Inferior parietal cortex (tissue), 1 donor: ENCODE data around the gene GIGYF1.
A peak's percentile ranks its signal among the peaks of the same experiment; 100 is the strongest.
"Not testable (repeated sequence)": the region's sequence is repeated elsewhere in the genome, so short reads cannot be mapped to it uniquely, and the experiment has no call there.

Source experiments
- DNase-seq: peaks from one replicate; pipeline ENCODE4 v3.0.0-alpha.2; 2016; ENCODE audit errors: extremely low spot score

Gene GIGYF1

GRCh38 chr7:100673302-100673941 lies 20.6 kb downstream of the GIGYF1 start, which contains the start of gene GNB2:
Gene GNB2 (plus strand): TSS chr7:100673740. CDS start chr7:100676266, 2,526 bp downstream.
- peak; percentile 98 for DNase-seq

- no peak for DNase-seq
These were observed 22.4 kb downstream of the GIGYF1 start for GRCh38 chr7:100671353-100672327.

GRCh38 chr7:100670074-100670473 lies 24.0 kb downstream of the GIGYF1 start:
- no peak for DNase-seq

GRCh38 chr7:100669106-100669505 lies 24.9 kb downstream of the GIGYF1 start:
- DNase-seq: not testable (repeated sequence)

DNA sequence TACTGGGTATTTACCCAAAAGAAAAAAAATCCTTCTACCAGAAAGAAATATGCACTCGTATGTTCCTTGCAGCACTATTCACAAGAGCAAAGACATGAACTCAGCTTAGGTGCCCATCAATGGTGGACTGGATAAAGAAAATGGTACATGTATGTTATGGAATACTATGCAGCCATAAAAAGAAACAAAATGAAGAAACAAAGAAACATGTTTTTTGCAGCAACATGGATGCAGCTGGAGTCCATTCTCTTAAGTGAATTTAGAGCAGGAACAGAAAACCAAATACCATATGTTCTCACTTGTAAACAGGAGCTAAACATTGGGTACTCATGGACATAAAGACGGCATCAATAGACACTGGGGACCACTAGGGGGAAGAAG lies 26.0 kb downstream of the GIGYF1 start:
- no peak for DNase-seq

DNA sequence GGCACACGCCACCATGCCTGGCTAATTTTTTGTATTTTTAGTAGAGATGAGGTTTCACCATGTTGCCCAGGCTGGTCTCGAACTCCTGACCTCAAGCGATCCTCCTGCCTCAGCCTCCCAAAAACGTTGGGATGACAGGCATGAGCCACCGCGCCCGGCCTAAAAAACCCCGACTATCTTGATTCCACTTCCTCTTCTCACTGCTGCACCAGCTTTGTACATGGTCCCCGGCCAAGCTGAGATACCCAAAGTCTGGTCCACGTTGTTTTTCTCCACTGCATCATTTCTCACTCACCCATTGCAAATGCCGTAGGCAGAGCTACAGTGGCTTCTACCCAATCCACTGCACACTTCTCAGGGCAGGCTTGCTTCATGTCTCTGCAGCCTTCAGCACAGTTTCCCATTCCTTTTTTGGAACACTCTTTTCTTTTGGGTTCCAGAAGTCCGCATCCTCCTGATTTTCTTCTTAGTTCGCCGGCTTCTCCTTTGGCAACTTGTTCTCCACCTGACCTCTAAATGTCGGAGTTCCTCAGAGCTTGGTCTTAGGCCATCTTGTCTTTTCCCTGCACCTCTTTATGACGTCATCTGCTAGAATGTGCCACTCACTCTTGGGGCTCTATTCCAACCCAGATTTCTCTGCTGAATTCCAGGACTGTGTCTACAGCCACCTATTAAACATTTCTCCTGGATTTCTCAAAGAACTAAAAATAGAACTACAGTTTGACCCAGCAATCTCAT lies 26.6 kb downstream of the GIGYF1 start:
- DNase-seq: no peak

DNA sequence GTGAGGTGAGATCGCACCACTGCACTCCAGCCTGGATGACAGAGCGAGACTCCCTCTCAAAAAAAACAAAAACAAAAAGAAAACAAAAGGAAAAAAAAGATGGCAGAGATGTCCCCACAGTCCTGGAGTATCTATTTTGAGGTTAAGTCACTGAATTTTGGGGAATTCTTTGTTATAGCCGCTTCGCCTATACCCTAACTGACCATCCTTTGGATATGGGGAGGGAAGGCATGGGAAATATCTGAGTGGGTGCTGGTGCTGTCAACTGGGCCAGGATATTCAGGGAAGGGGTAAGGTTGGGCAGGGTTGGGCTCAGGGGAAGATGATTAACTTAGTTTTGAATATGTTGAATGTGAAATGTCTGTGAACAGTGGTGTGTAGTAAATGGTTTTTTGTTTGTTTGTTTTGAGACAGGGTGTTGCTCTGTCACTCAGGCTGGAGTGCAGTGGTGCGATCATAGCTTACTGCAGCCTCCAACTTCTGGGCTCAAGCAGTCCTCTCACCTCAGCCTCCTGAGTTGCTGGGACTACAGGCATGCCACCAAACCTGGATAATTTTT lies 28.8 kb downstream of the GIGYF1 start:
- DNase-seq: no peak

DNA sequence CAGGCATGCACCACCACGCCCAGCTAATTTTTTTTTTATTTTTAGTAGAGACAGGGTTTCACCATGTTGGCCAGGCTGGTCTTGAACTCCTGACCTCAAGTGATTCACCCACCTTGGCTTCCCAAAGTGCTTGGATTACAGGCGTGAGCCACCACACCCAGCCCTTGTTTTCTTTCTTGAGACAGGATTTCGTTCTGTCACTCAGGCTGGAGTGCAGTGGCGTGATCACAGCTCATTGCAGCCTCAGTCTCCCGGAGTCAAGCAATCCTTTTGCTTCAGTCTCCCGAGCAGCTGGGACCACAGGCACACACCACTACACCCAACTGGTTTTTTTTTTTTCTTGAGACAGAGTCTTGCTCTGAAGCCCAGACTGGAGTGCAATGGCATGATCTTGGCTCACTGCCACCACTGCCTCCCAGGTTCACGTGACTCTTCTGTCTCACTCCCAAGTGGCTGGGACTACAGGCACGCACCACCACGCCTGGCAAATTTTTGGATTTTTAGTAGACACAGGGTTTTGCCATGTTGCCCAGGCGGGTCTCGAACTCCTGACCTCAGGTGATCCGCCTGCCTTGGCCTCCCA lies 31.8 kb downstream of the GIGYF1 start:
- DNase-seq: not testable (repeated sequence)

- DNase-seq: peak; percentile 72
These were observed 38.0 kb downstream of the GIGYF1 start, which contains the start of gene ACTL6B for GRCh38 chr7:100655908-100656674. Gene ACTL6B (minus strand): TSS chr7:100656448. CDS start chr7:100656354, 94 bp downstream.

GRCh38 chr7:100654908-100655831 lies 38.9 kb downstream of the GIGYF1 start:
- no peak for DNase-seq

DNA sequence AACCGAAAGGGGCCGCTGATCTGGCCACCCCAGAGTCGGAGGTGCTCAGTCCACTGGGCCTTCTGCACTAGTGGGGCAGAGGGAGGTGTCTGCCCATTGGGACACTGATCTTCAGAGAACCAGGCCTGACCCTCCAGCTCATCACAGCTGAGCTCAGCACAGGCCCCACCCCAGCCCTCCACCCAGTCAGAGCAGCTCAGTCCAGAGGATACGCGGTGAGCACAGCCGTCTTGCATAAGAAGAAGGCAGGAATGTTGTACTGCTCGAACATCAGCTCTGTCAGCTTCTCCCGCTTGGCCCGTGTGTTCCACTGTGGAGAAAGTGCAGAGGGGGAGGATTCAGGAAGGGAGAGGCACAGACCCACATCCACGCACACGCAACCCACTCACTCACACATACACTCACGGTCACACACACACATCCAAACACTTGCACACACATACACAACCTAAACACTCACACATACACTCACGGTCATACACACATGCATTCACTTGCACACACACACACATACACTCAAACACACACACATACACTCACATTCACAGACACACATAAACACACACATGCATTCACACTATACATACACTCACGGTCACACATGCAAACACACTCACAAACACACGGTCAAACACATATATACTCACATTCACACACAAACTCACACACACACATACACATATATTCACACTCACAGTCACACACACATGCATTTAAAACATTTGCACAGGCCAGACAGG lies 44.1 kb downstream of the GIGYF1 start:
- DNase-seq: no peak

DNA sequence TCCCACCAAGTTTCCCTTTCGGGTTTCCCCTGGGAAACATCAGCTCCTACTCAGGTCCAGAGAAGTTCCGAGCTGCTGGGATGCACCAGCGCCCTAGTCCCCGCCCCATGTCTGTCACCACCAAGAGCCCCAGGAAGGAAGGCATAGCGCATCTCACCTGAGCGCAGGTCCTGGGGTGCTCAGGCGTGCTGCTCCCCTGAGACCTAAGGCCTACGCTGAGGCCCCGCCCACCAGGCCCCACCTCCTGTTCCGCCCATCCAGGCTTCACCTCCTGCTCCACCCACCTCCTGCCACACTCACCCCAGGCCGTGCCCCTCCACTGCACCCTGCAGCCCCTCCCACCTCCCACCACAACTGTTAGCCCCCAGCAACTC lies 51.5 kb downstream of the GIGYF1 start:
- no peak for DNase-seq

GRCh38 chr7:100641860-100642533 lies 52.1 kb downstream of the GIGYF1 start:
- DNase-seq: no peak

- DNase-seq: peak; percentile 46
These were observed 52.6 kb downstream of the GIGYF1 start, which contains the start of gene TFR2 for GRCh38 chr7:100641463-100641859. Gene TFR2 (minus strand): TSS chr7:100641552. CDS start chr7:100641509, 43 bp downstream.

- no peak for DNase-seq
These were observed 53.3 kb downstream of the GIGYF1 start for GRCh38 chr7:100640517-100641440.

GRCh38 chr7:100639995-100640516 lies 54.0 kb downstream of the GIGYF1 start:
- no peak for DNase-seq
